GM12875 (cell line): Measurements from ENCODE around the gene CECR2.

Experiments used
- H3K4me3 ChIP-seq: one replicate; pipeline ENCODE4 v1.5.1; 2011; ENCODE audit warnings: low read depth, low read length, control low read depth
- CTCF ChIP-seq: IDR thresholded peaks from 2 replicates; pipeline ENCODE4 v1.5.1; 2011; ENCODE audit warnings: low read depth, mild to moderate bottlenecking, control low read depth, inconsistent platforms, low read length, moderate library complexity, borderline replicate concordance; ENCODE audit not compliant: insufficient read depth

The CECR2 gene

GRCh38 chr22:17371448-17371847 is 2.2 kb downstream of the CECR2 start:
- no peak overlapping the region for H3K4me3 ChIP-seq
- TF ChIP-seq CTCF = no peak

- TF ChIP-seq CTCF = no peak
- H3K4me3 ChIP-seq = no peak overlapping the region
These were observed 4.6 kb downstream of the CECR2 start for GRCh38 chr22:17373855-17374254.

- TF ChIP-seq CTCF = no peak
- H3K4me3 ChIP-seq = no peak overlapping the region
These were observed 6.8 kb downstream of the CECR2 start for GRCh38 chr22:17375914-17376614.

GRCh38 chr22:17376950-17377349 is 7.7 kb downstream of the CECR2 start:
- TF ChIP-seq CTCF = no peak
- H3K4me3 ChIP-seq = no peak overlapping the region

- H3K4me3 ChIP-seq = no peak overlapping the region
- no peak for TF ChIP-seq CTCF
These were observed 10.7 kb downstream of the CECR2 start for GRCh38 chr22:17379944-17380343.

- no peak for TF ChIP-seq CTCF
- no peak overlapping the region for H3K4me3 ChIP-seq
These were observed 11.3 kb downstream of the CECR2 start for GRCh38 chr22:17380359-17381087.
